ENCODE results near the gene RASGRF1. TPM values are rescaled to one million over a fixed set of nuclear protein-coding genes. Genes with fewer than 3 reads are reported as not detected.

RASGRF1 gene
- total and polyA plus RNA-seq, 2 experiments from 2014 or later = 0.05 to 0.24 TPM

GRCh38 chr15:79060175-79060574 is 30.4 kb downstream of the RASGRF1 start:
- Mint-ChIP-seq H3K27ac (no peak overlapping the region), H3K36me3 (ENCODE audit: low read depth) (no peaks in the 10 kb centered on the region), H3K27me3 (ENCODE audit: insufficient read depth, low read depth, poor library complexity) (peaks cover 37% of the 10 kb centered on the region), H3K9me3 (no peaks in the 10 kb centered on the region), H3K4me3 (no peak overlapping the region), H3K4me1 (peaks cover 16% of the 10 kb centered on the region)
- H3K4me2 ChIP-seq = 0 out of 2 replicates have a peak overlapping the region, but pooled peaks have one; percentile 43
- H3K27me3 ChIP-seq (ENCODE audit: insufficient read depth) = peaks cover 24% of the 10 kb centered on the region; the same call in 1 of the 2 replicates
- H3K27ac ChIP-seq (ENCODE audit: low read depth) = no peak overlapping the region
- H4K20me1 ChIP-seq (replicated peaks; ENCODE audit: insufficient read depth) = no peaks in the 10 kb centered on the region
- ATAC-seq (peak; percentile 90), DNase-seq (ENCODE audit: low spot score) (peak; percentile 19)
- no peaks in the 10 kb centered on the region for H3K79me2 ChIP-seq (replicated peaks; ENCODE audit: insufficient read depth)
- peaks cover 12% of the 10 kb centered on the region for H3K4me1 ChIP-seq (ENCODE audit: insufficient read depth)
- H2AFZ ChIP-seq = no peak overlapping the region
- TF ChIP-seq STAT1 (IDR thresholded peaks at IDR 0.05; ENCODE audit: unreplicated experiment) (no peak), ZNF462 (CRISPR knock-in tag; IDR thresholded peaks at IDR 0.05) (peak; percentile 30; the same call in 1 of the 2 replicates)
- no peaks in the 10 kb centered on the region for H3F3A ChIP-seq (replicated peaks; ENCODE audit: low read depth)
- no peak overlapping the region for H3K4me3 ChIP-seq
- no peaks in the 10 kb centered on the region for H3K36me3 ChIP-seq (ENCODE audit: insufficient read depth)
- 0 out of 2 replicates have a peak, but pooled peaks cover 3% of the 10 kb centered on the region for H3K9me2 ChIP-seq (ENCODE audit: insufficient read depth)

- Histone ChIP-seq H3K27me3 (ENCODE audit: insufficient read depth) (peaks cover 24% of the 10 kb centered on the region; the same call in 1 of the 2 replicates), H3F3A (replicated peaks; ENCODE audit: low read depth) (no peaks in the 10 kb centered on the region), H3K79me2 (replicated peaks; ENCODE audit: insufficient read depth) (no peaks in the 10 kb centered on the region), H3K4me1 (ENCODE audit: insufficient read depth) (peaks cover 12% of the 10 kb centered on the region), H3K36me3 (ENCODE audit: insufficient read depth) (no peaks in the 10 kb centered on the region), H3K4me3 (no peak overlapping the region), H3K9me2 (ENCODE audit: insufficient read depth) (0 out of 2 replicates have a peak, but pooled peaks cover 3% of the 10 kb centered on the region), H2AFZ (no peak overlapping the region), H3K4me2 (no peak overlapping the region), H3K27ac (ENCODE audit: low read depth) (no peak overlapping the region), H4K20me1 (replicated peaks; ENCODE audit: insufficient read depth) (no peaks in the 10 kb centered on the region)
- no peak for ATAC-seq
- no peaks in the 10 kb centered on the region for H3K36me3 Mint-ChIP-seq (ENCODE audit: low read depth)
- H3K4me1 Mint-ChIP-seq = peaks cover 16% of the 10 kb centered on the region
- H3K9me3 Mint-ChIP-seq = no peaks in the 10 kb centered on the region; the same call in 2 of the 3 replicates
- H3K27me3 Mint-ChIP-seq (ENCODE audit: insufficient read depth, low read depth, poor library complexity) = peaks cover 38% of the 10 kb centered on the region
- DNase-seq (ENCODE audit: low spot score) = no peak
- no peak overlapping the region for H3K4me3 Mint-ChIP-seq
- no peak overlapping the region for H3K27ac Mint-ChIP-seq
- no peak for TF ChIP-seq ZNF462 (CRISPR knock-in tag; IDR thresholded peaks at IDR 0.05)
Measured at GRCh38 chr15:79059081-79059572, 31.5 kb downstream of the RASGRF1 start.

Measured in GM23338 (cell line).